GM12801 (cell line): ENCODE measurements around the gene DMRT1.

Experiments used
- TF ChIP-seq, protein P1 (sequence below): IDR thresholded peaks from one replicate; pipeline ENCODE4 v1.5.1; 2011; ENCODE audit warnings: control low read depth; ENCODE audit not compliant: insufficient read length; ENCODE audit errors: extremely low read depth

DMRT1 gene

DNA sequence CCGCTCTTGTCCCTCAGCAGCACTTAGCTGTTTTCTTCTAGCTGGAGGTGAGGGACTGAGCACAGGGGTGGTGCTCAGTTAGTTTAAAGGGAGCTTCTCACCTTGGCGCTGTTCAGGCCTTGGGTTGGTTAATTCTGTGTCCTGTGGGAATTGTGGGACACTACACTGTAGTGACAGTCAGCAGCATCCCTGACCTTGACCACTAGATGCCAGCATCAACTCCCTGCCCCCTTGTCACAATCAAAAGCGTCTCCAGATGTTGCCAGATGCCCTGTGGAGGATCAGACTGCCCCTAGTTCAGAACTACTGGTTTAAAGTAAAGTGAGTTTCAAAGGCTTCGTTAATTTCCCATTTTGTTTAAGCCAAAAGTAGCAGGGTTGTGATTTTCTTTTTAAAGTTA lies 69.5 kb downstream of the DMRT1 start:
- TF ChIP-seq, protein P1, sequence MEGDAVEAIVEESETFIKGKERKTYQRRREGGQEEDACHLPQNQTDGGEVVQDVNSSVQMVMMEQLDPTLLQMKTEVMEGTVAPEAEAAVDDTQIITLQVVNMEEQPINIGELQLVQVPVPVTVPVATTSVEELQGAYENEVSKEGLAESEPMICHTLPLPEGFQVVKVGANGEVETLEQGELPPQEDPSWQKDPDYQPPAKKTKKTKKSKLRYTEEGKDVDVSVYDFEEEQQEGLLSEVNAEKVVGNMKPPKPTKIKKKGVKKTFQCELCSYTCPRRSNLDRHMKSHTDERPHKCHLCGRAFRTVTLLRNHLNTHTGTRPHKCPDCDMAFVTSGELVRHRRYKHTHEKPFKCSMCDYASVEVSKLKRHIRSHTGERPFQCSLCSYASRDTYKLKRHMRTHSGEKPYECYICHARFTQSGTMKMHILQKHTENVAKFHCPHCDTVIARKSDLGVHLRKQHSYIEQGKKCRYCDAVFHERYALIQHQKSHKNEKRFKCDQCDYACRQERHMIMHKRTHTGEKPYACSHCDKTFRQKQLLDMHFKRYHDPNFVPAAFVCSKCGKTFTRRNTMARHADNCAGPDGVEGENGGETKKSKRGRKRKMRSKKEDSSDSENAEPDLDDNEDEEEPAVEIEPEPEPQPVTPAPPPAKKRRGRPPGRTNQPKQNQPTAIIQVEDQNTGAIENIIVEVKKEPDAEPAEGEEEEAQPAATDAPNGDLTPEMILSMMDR = no peak

DNA sequence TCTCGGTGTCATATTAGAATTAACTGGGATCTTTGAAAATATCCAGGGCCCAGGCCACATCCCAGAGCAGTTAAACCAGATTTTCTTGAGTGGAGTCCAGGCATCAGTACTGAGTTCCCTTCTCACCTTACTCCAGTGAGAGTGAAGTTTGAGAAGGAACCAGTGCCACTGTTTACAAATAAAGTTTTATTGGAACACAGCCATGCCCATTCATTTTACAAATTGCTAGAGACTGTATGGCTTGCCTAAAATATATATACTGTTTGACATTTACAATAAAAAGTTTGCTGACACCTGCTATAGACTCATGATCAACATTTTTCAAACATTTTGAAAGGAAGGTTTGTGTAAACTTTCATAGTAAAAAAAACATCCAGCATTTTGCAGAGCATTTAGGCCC lies 71.3 kb downstream of the DMRT1 start:
- TF ChIP-seq, protein P1 = no peak

DNA sequence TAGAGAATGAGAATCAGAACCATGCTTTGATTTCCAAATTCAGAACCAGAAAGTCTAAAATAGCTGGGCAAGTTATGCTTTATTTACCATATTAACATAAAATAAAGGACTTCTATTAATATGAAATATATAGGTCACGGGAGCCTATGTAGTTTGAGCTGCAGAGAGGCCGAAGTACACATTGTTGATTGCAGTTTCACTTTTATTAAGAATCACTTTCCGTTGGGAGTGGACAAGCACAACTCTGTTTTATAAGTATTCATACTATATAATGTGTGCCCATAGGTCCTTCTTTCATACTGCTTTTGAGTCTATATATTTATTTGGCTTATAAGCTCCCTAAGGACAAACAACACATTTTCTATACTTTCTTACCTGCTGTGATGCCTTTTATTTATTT lies 76.2 kb downstream of the DMRT1 start:
- TF ChIP-seq, protein P1 = no peak

DNA sequence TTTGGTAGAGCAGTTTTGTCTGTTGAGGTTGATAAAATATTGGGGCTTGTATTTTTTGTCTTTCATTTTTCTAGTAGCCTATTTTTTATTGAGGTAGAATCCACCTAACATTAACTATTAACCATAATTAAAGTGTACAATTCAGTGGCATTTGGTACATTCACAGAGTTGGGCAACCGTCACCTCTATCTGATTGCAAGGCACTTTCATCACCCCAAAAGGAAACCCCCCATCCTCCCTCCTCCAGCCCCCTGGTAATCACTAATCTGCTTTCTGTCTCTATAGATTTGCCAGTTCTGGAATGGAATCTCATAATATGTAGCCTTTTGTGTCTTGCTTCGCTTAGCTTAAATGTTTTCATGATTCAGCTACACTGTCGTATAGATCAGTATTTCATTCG lies 79.4 kb downstream of the DMRT1 start:
- TF ChIP-seq, protein P1 = no peak

DNA sequence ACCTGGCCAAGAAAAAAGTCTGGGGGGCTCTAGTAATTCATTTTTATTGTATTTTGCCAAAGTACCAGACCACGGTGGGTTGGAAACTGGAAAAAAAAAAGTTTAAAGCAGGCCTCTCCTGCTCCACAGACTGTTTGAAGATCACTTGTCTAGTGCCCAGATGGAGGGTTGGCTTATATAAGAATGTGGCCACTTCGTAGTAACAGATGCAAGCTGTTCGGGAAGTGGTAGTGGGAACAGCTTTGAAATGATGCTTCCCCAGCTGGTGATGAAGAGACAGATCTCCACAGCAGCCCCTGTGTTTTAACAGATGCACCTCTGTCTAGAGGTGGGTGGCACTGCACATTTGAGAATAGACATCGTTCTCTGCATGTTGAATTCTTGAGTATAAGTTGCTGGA lies 80.7 kb downstream of the DMRT1 start:
- TF ChIP-seq, protein P1 = no peak

- TF ChIP-seq, protein P1 = no peak
Measured at GRCh38 chr9:922731-923130, 81.2 kb downstream of the DMRT1 start.

- TF ChIP-seq, protein P1 = no peak
Measured at GRCh38 chr9:926976-927375, 85.5 kb downstream of the DMRT1 start.
